Prostate gland (tissue), 2 donors: Measurements from ENCODE around the gene SEZ6L2.

ENCODE experiments used
- POLR2AphosphoS5 ChIP-seq: sonication (generic); formaldehyde crosslinking; IDR thresholded peaks from one replicate; pipeline ENCODE4 v1.6.1; 2017; ENCODE audit warnings: antibody characterized with exemption
- TF ChIP-seq, protein P1 (sequence below), 4 experiments: fragments of 200-600 bp in 2 of 4; fragments of 450-650 bp in 2 of 4; sonication (generic) in 2 of 4; IDR thresholded peaks; 1 replicate in 3 of 4; 2 replicates in 1 of 4; pipeline ENCODE4 v1.5.1; 2016 to 2019; ENCODE audit warnings: antibody characterized with exemption in 4 of 4, mild to moderate bottlenecking in 2 of 4, moderate library complexity in 2 of 4

DNA sequence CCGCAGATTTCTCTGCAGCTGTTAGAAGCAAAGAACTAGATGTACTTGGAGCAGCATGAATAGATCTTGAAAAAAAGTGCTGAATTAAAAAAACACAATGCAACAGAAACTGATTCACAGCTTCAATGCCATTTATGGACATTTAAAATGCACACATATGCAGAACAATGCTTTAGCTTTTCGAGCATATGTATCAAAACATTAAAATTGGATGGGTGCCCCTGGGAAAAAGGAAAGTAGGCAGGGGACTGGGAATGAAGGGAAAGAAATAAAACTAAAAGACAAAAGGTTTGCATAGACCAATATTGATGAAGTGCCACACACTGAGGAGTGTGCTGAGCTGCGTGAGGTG lies 21.7 kb upstream of the SEZ6L2 start:
- TF ChIP-seq, protein P1, sequence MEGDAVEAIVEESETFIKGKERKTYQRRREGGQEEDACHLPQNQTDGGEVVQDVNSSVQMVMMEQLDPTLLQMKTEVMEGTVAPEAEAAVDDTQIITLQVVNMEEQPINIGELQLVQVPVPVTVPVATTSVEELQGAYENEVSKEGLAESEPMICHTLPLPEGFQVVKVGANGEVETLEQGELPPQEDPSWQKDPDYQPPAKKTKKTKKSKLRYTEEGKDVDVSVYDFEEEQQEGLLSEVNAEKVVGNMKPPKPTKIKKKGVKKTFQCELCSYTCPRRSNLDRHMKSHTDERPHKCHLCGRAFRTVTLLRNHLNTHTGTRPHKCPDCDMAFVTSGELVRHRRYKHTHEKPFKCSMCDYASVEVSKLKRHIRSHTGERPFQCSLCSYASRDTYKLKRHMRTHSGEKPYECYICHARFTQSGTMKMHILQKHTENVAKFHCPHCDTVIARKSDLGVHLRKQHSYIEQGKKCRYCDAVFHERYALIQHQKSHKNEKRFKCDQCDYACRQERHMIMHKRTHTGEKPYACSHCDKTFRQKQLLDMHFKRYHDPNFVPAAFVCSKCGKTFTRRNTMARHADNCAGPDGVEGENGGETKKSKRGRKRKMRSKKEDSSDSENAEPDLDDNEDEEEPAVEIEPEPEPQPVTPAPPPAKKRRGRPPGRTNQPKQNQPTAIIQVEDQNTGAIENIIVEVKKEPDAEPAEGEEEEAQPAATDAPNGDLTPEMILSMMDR (IDR thresholded peaks at IDR 0.05) = no peak
- no peak for TF ChIP-seq POLR2AphosphoS5
